H9 (cell line): ENCODE measurements around the gene RYR3. TPM values are rescaled to one million over a fixed set of nuclear protein-coding genes. Genes with fewer than 3 reads are reported as not detected.

Experiments
- DNase-seq: peaks from one replicate; pipeline ENCODE4 v3.0.0-alpha.2; 2017
- H2AFZ ChIP-seq: one replicate; pipeline ENCODE4 v1.6.1; 2013; ENCODE audit warnings: mild to moderate bottlenecking, low read length, control low read depth, moderate library complexity
- H2AK5ac ChIP-seq: 2 replicates; pipeline ENCODE4 v1.6.1; 2013; ENCODE audit warnings: low read length, control low read depth, mixed read lengths; ENCODE audit not compliant: insufficient read length
- H2BK120ac ChIP-seq: one replicate; pipeline ENCODE4 v1.6.1; 2013; ENCODE audit warnings: low read depth, mild to moderate bottlenecking, low read length, control low read depth, inconsistent platforms; ENCODE audit not compliant: poor library complexity, severe bottlenecking
- H2BK12ac ChIP-seq: 2 replicates; pipeline ENCODE4 v1.6.1; 2013; ENCODE audit warnings: low read length, control low read depth, mixed read lengths, low read depth; ENCODE audit not compliant: insufficient read length
- H2BK15ac ChIP-seq: 2 replicates; pipeline ENCODE4 v1.6.1; 2013; ENCODE audit warnings: low read depth, low read length, control low read depth
- H2BK20ac ChIP-seq: one replicate; pipeline ENCODE4 v1.6.1; 2013; ENCODE audit warnings: low read depth, mild to moderate bottlenecking, low read length, control low read depth, inconsistent platforms; ENCODE audit not compliant: poor library complexity, severe bottlenecking
- H2BK5ac ChIP-seq: 2 replicates; pipeline ENCODE4 v1.6.1; 2013; ENCODE audit warnings: low read length, control low read depth, mixed read lengths; ENCODE audit not compliant: insufficient read length
- H3K14ac ChIP-seq: 2 replicates; pipeline ENCODE4 v1.6.1; 2013; ENCODE audit warnings: low read length, control low read depth; ENCODE audit not compliant: insufficient read depth
- H3K18ac ChIP-seq: 2 replicates; pipeline ENCODE4 v1.6.1; 2013; ENCODE audit warnings: low read depth, mild to moderate bottlenecking, mixed read lengths, low read length, control low read depth; ENCODE audit not compliant: insufficient read length
- H3K23ac ChIP-seq: 2 replicates; pipeline ENCODE4 v1.6.1; 2013; ENCODE audit warnings: low read length, control low read depth, mixed read lengths, low read depth; ENCODE audit not compliant: insufficient read length
- H3K23me2 ChIP-seq: 2 replicates; pipeline ENCODE4 v1.6.1; 2013; ENCODE audit warnings: low read depth, mild to moderate bottlenecking, mixed read lengths, low read length, control low read depth; ENCODE audit not compliant: insufficient read length, poor library complexity, severe bottlenecking
- H3K27ac ChIP-seq: 2 replicates; pipeline ENCODE4 v1.5.1; 2013; ENCODE audit warnings: low read length, control low read depth, mixed read lengths, low read depth; ENCODE audit not compliant: insufficient read length
- H3K27me3 ChIP-seq: 2 replicates; pipeline ENCODE4 v1.6.1; 2013; ENCODE audit warnings: low read length, control low read depth, inconsistent platforms; ENCODE audit not compliant: insufficient read depth
- H3K4ac ChIP-seq: 2 replicates; pipeline ENCODE4 v1.6.1; 2013; ENCODE audit warnings: low read depth, mild to moderate bottlenecking, control low read depth, inconsistent platforms, low read length, moderate library complexity
- H3K4me1 ChIP-seq: 2 replicates; pipeline ENCODE4 v1.6.1; 2013; ENCODE audit warnings: low read length, control low read depth, inconsistent platforms; ENCODE audit not compliant: insufficient read depth
- H3K4me2 ChIP-seq: 2 replicates; pipeline ENCODE4 v1.6.1; 2013; ENCODE audit warnings: low read length, control low read depth, mixed read lengths; ENCODE audit not compliant: insufficient read length, insufficient read depth
- H3K56ac ChIP-seq: 2 replicates; pipeline ENCODE4 v1.6.1; 2013; ENCODE audit warnings: low read depth, mild to moderate bottlenecking, mixed read lengths, low read length, control low read depth; ENCODE audit not compliant: insufficient read length
- H3K79me1 ChIP-seq: 2 replicates; pipeline ENCODE4 v1.6.1; 2013; ENCODE audit warnings: low read depth, mild to moderate bottlenecking, moderate library complexity, low read length, control low read depth, inconsistent platforms; ENCODE audit not compliant: insufficient read depth, poor library complexity, severe bottlenecking
- H3K79me2 ChIP-seq: 2 replicates; pipeline ENCODE4 v1.6.1; 2013; ENCODE audit warnings: low read length, control low read depth, inconsistent platforms; ENCODE audit not compliant: insufficient read depth
- H3K9ac ChIP-seq: 2 replicates; pipeline ENCODE4 v1.6.1; 2013; ENCODE audit warnings: low read length, control low read depth, mixed read lengths; ENCODE audit not compliant: insufficient read length; ENCODE audit errors: extremely low read depth
- H3K9me3 ChIP-seq: one replicate; pipeline ENCODE4 v1.6.1; 2013; ENCODE audit warnings: low read depth, low read length, inconsistent platforms; ENCODE audit not compliant: control insufficient read depth
- H3T11ph ChIP-seq: one replicate; pipeline ENCODE4 v1.6.1; 2013; ENCODE audit warnings: mild to moderate bottlenecking, low read length, control low read depth, inconsistent platforms
- H4K20me1 ChIP-seq: one replicate; pipeline ENCODE4 v1.6.1; 2013; ENCODE audit not compliant: control insufficient read depth, insufficient read length, insufficient read depth
- H4K5ac ChIP-seq: 2 replicates; pipeline ENCODE4 v1.6.1; 2013; ENCODE audit warnings: low read depth, mild to moderate bottlenecking, mixed read lengths, low read length, control low read depth; ENCODE audit not compliant: insufficient read length
- H4K8ac ChIP-seq: replicated peaks from 2 replicates; pipeline ENCODE4 v1.6.1; 2013; ENCODE audit warnings: low read length, control low read depth, mixed read lengths, low read depth; ENCODE audit not compliant: insufficient read length
- H4K91ac ChIP-seq: 2 replicates; pipeline ENCODE4 v1.6.1; 2013; ENCODE audit warnings: low read depth, mild to moderate bottlenecking, moderate library complexity, mixed read lengths, low read length, control low read depth; ENCODE audit not compliant: insufficient read length
- H3K27ac Mint-ChIP-seq, 3 experiments: 2 replicates in 2 of 3; 3 replicates in 1 of 3; pipeline ENCODE4 v1.8.0; 2020 to 2021; ENCODE audit warnings: mixed read lengths in 3 of 3, mild to moderate bottlenecking in 1 of 3, moderate library complexity in 1 of 3
- H3K27me3 Mint-ChIP-seq: 2 replicates; pipeline ENCODE4 v1.8.0; 2021; ENCODE audit warnings: low read depth, mild to moderate bottlenecking, moderate library complexity, mixed read lengths
- H3K36me3 Mint-ChIP-seq, 3 experiments: 2 replicates in 2 of 3; 3 replicates in 1 of 3; pipeline ENCODE4 v1.8.0; 2020 to 2021; ENCODE audit warnings: low read depth in 3 of 3, mixed read lengths in 3 of 3; ENCODE audit not compliant: insufficient read depth in 1 of 3
- H3K4me1 Mint-ChIP-seq, 2 experiments: 2 replicates each; pipeline ENCODE4 v1.8.0; 2020; ENCODE audit warnings: mixed read lengths in 2 of 2
- H3K4me3 Mint-ChIP-seq, 2 experiments: 2 replicates in 1 of 2; 3 replicates in 1 of 2; pipeline ENCODE4 v1.8.0; 2020 to 2021; ENCODE audit warnings: mild to moderate bottlenecking in 2 of 2, mixed read lengths in 2 of 2, moderate library complexity in 1 of 2
- H3K9me3 Mint-ChIP-seq, 2 experiments: 2 replicates in 1 of 2; 3 replicates in 1 of 2; pipeline ENCODE4 v1.8.0; 2020; ENCODE audit warnings: mild to moderate bottlenecking in 2 of 2, mixed read lengths in 2 of 2, moderate library complexity in 1 of 2
- CTCF ChIP-seq: fragments of 200-600 bp; sonication (generic); conservative IDR thresholded peaks from 3 replicates; pipeline ENCODE4 v1.8.0; 2021; ENCODE audit warnings: antibody characterized with exemption, mild to moderate bottlenecking
- total RNA-seq: library from RNA; stranded (reverse); gene quantifications from 2 replicates; pipeline ENCODE4 v1.2.1, GENCODE V29; 2021

The RYR3 gene
- total RNA-seq, 1 experiment from 2014 or later, result 0.85 TPM

DNA sequence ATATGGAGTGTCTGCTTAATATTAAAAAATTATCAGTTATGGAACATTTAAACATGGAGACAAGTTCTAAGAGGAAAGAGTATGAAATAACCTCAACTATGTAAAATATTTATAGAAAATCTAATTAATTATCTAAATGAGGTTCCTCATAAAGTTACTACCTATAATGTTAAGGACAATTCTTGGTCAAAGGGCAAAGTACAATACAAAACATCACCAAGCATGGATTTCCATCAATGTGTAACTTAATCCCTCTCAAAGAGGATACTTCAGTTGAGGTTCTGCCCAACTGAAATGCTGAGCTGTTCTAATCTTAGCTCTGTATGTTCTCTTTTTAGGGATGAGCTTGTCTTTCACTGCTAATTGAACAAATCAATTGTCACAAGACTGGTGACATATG is 601.6 kb downstream of the RYR3 start:
- Histone ChIP-seq H4K8ac (no peak overlapping the region), H3K4ac (no peak overlapping the region)
- H3K4me3 Mint-ChIP-seq, result no peak overlapping the region

More for the DNA sequence above, 601.6 kb downstream of the RYR3 start:
- TF ChIP-seq CTCF, result no peak
- H3T11ph ChIP-seq, result no peak overlapping the region
- no peak overlapping the region for H3K56ac ChIP-seq
- Mint-ChIP-seq H3K27me3 (no peaks in the 10 kb centered on the region), H3K9me3 (no peaks in the 10 kb centered on the region), H3K36me3 (no peaks in the 10 kb centered on the region), H3K27ac (no peak overlapping the region), H3K4me1 (peaks cover 32 to 36% of the 10 kb centered on the region in 2 experiments)
- no peak overlapping the region for H2BK120ac ChIP-seq
- no peak overlapping the region for H2BK5ac ChIP-seq
- no peak overlapping the region for H2BK20ac ChIP-seq
- H3K9me3 ChIP-seq, result no peaks in the 10 kb centered on the region
- no peak for DNase-seq
- no peaks in the 10 kb centered on the region for H3K79me1 ChIP-seq
- H3K18ac ChIP-seq, result no peak overlapping the region
- H3K9ac ChIP-seq, result no peak overlapping the region
- no peaks in the 10 kb centered on the region for H3K27me3 ChIP-seq
- no peak overlapping the region for H2AFZ ChIP-seq
- H3K23ac ChIP-seq, result no peak overlapping the region
- no peaks in the 10 kb centered on the region for H4K20me1 ChIP-seq
- H2AK5ac ChIP-seq, result no peak overlapping the region
- H2BK15ac ChIP-seq, result no peak overlapping the region
- no peaks in the 10 kb centered on the region for H3K23me2 ChIP-seq
- no peak overlapping the region for H4K5ac ChIP-seq
- no peak overlapping the region for H2BK12ac ChIP-seq
- H3K4me1 ChIP-seq, result peaks cover 5% of the 10 kb centered on the region; the same call in 1 of the 2 replicates
- H3K4me2 ChIP-seq, result no peak overlapping the region
- no peak overlapping the region for H3K27ac ChIP-seq
- no peaks in the 10 kb centered on the region for H3K79me2 ChIP-seq
- no peak overlapping the region for H3K14ac ChIP-seq
- H4K91ac ChIP-seq, result no peak overlapping the region
